Stimulated activated CD8-positive, alpha-beta memory T cell treated with anti-CD3 and anti-CD28 coated beads, Interleukin-7, amount 100 ng/mL, for 4 hours (primary cell): ENCODE data around the gene GOLGA6B.
"Not testable (repeated sequence)": the region's sequence is repeated elsewhere in the genome, so short reads cannot be mapped to it uniquely, and the experiment has no call there.

ENCODE experiments used
- DNase-seq, 2 donors: peaks; one replicate each; pipeline ENCODE4 v3.0.0-alpha.2; 2020; ENCODE audit warnings: low read depth in 2 of 2

The GOLGA6B gene

DNA sequence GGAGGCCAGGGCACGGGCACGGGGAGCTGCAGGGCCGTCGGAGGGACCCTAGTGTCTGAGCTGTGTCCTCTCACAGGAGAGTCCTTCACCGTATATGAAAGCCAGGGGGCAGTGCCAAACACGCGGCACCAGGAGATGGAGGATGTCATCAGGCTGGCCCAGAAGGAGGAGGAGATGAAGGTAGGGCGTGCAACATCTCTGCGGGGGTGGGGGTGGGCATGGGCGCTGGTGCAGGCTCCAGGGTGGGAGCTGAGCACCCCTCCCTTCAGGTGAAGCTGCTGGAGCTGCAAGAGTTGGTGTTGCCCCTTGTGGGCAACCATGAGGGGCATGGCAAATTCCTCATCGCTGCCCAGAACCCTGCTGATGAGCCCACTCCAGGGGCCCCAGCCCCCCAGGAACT, 11.2 kb downstream of the GOLGA6B start:
- not testable (repeated sequence) for DNase-seq

DNA sequence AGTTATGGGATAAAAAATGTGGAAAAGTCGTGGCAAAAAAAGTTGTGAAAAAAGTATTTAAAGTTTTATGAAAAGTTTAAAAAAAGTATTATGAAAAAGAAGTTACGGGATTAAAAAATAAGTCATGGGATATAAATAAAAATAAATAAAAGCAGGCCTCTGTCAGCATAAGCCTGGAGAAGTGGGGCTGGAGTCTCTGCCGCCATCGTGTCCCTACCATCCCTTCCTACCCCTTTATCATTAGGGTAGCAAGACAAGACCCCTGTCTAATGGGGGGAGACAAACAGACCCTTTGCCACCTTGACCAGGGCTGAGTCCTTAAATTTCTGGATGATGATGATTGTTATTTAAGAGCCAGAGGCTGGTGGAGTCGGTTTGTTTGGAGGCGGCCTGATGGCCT, 15.3 kb downstream of the GOLGA6B start:
- not testable (repeated sequence) for DNase-seq

GRCh38 chr15:72670656-72671352, 16.3 kb downstream of the GOLGA6B start:
- peak; percentile 31 to 35 for DNase-seq

- DNase-seq = no peak
Measured at GRCh38 chr15:72671525-72671924, 17.0 kb downstream of the GOLGA6B start.

DNA sequence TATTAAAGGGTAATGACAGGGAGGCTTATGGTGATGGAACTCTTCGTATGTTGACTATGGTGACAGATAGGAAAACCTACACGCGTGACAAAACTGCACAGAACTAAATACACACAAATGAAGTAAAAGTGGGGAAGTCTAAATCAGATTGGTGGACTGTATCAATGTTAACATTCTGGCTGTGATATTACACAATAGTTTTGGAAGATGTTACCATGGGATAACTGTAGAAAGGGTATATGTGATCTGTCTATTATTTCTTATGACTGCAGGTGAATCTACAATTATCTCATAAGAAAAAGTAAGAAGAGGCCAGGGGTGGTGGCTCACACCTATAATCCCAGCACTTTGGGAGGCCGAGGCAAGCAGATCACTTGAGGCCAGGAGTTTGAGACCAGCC, 22.3 kb downstream of the GOLGA6B start:
- DNase-seq = no peak

DNA sequence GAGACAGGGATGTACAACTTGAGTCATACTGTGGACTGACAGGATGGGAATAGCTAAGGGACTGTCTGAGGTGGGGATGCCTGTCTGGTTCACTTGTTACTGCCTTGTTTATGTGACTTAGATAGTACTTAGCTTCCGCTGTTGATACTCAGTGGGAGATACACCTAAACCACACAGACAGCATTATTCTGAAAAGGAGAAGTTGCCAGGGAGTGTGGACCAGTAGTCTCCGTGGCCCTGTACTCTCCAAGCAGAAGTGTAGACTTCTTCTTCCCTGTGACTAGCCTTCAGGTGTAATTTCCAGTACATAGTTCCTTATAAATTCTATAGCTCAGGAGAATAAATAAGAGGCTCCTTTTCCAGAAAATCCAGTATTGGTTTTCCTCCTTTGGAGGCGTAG, 26.4 kb downstream of the GOLGA6B start:
- no peak for DNase-seq

GRCh38 chr15:72682772-72683171, 28.3 kb downstream of the GOLGA6B start:
- DNase-seq = no peak

DNA sequence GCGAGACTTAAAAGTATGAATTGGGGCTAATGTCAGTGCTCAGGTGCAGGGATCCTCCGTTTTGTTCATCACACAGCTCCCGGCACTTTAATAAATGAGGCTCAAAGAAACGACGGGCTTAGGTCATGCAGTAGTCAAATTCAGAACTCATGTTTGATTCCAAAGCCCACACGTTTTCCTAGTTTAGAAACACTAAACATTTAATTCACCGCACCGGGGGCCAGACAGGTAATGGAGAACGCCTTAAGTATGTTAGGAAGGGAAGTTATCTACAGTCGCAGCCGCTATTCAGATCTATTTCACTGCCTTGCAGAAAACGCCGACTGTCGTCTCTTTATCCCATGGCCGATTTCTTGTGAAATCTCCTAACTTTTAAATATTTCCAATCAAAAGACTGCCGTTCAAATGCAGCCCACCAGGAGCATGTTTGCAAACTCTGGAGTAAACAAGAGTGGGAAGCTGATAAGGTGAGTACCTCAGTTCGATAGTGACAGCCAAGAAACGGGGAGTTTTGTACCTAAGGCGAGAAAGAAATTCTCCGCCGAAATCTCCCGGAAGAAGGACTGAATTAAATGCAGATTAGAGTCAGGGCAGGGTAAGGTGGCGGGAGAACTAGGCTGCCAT, 30.9 kb downstream of the GOLGA6B start:
- DNase-seq = no peak

DNA sequence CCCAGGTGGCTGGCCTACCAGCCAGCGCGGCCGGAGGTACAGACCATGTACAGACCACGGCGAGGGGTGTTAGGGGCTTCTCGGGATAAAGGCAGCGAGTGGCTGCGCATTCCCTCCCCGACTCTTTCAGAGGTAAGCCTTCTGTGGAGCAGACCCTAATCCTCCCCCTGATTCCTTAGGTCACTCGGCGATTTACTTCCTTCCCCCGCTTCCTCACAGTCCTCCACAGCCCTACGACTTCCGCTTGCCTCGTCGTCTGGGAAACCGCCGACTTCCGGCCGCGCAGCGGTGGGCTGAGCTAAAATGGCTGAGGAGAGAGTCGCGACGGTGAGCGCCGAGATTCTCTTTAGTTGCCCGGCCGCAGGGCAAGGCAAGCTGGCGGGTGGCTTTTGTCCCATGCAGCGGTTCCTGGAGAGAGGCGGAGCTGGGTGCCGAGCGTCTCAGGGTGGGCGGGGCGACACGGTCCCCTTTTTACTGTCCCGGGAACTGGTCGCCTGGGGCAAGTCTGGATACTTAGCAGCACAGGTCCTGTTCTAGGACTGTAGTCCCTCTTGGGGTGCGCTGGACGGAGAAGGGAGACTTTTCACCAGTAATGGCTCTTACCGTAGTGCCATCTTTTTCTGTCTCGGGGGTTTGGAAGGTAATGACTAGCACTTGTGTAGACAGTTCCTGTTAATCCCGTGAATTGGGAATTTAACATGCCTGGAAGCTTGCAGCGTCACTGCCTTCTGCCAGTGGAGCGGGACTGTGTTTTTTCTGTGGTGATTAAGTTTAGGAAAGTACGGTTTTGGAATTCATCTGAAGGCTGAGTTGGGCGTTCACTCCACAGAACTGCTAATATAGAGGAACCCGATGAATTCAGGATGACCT, 31.7 kb downstream of the GOLGA6B start, which contains the start of the genes BBS4 and HIGD2B:
BBS4 (plus strand) TSS at position 283 of the 870 bp plus-strand sequence; CDS start at position 304, 21 bp downstream.
HIGD2B (minus strand) TSS at position 258 of the 870 bp plus-strand sequence. CDS start 9,808 bp downstream, outside the sequence.
- DNase-seq = peak; percentile 77 to 80

DNA sequence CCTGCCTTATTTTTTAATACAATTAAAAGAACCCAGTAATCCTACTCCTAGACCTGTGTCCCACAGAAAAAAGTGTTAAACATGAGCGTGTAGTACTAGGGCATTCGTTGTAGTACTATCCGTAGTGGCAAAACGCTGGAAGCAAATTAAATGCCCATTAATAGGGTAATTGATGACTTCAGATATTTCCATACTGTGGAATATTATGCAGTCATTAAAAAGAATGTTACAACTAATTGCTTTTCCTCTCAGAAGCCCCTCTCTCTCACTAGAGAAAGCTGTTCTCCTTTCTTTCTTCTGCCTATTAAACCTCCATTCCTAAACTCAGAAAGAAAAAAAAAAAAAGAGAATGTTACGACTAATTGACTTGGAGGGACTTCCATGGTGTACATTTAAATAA, 34.2 kb downstream of the GOLGA6B start:
- no peak for DNase-seq

DNA sequence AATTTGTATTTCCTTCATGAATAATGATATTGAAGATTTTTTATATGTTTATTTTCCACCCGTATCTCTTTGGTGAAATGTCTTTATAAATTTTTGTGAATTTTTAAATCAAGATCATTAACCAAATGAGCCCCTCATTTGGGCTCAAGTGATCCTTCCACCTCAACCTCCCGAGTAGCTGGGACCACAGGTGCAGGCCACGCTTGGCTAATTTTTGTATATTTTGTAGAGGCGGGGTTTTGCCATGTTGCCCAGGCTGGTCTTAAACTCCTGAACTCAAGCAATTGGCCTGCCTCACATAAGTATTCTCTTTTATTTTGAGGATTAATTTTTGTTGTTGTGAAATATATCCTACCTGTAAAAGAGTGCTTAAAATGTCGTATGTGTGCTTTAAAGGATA, 36.4 kb downstream of the GOLGA6B start:
- DNase-seq = no peak

- no peak for DNase-seq
Measured at GRCh38 chr15:72698938-72699337, 44.4 kb downstream of the GOLGA6B start.

DNA sequence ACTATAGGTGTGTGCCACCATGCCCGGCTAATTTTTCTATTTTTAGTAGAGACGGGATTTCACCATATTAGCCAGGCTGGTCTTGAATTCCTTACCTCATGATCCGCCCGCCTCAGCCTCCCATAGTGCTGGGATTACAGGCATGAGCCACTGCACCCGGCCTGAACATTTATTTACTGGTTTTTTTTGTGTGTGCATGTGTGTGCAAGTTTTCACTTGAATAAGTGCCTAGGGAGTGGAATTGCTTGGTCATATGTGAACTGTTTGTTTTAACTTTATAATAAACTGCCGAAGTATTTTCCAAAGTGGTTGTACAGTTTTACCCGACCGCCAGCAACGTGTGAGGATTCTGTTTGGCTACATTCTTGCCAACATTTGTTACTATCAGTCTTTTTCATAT, 45.6 kb downstream of the GOLGA6B start:
- DNase-seq = no peak

DNA sequence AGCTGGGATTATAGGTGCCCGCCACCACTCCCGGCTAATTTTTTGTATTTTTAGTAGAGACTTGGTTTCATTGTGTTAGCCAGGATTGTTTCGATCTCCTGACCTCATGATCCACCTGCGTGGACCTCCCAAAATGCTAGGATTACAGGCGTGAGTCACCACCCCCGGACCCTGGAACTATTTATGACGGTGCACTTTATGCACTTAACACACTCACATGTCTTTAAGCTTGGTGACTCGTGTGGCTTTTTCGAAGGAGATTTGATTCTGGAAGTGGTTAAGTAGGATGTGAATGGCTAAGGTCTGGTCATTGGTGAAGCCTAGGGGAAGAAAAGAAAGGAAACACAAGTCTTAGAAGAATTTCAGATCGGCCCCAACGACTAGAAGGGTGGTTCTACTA, 51.8 kb downstream of the GOLGA6B start:
- no peak for DNase-seq

DNA sequence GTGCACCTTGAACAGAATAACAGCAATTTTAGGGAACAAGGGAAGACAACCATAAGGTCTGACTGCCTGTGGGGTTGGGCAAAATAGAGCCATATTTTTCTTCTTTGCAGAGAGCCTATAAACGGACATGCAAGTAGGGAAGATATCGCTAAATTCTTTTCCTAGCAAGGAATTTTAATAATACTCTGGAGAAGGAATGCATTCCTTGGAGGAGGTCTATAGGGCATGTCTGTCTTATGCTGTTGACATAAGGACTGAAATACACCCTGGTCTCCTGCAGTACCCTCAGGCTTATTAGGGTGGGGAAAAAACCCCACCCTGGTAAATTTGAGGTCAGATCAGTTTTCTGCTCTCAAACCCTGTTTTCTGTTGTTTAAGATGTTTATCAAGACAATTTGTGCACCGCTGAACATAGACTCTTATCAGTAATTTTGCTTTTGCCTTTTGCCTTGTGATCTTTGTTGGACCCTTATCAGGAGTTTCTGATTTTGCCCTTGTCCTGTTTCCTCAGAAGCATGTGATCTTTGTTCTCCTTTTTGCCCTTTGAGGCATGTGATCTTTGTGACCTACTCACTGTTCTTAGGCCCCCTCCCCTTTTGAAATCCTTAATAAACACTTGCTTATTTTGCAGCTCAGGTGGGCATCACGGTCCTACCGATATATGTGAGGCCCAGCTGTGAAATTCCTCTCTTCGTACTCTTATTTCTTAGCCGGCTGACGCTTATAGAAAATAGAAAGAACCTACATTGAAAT, 54.2 kb downstream of the GOLGA6B start:
- DNase-seq = not testable (repeated sequence)
